OCI-M1 (cell line): Measurements from ENCODE around the gene ZNF862.

ENCODE experiments used
- DNase-seq: peaks from one replicate; lab custom pipeline; 2025; lab: John Stamatoyannopoulos, UW

The ZNF862 gene

GRCh38 chr7:149866139-149866778 is 28.1 kb downstream of the ZNF862 start:
- DNase-seq, result no peak

GRCh38 chr7:149866779-149867447 is 28.7 kb downstream of the ZNF862 start:
- DNase-seq, result no peak

- no peak for DNase-seq
These were observed 29.8 kb downstream of the ZNF862 start for GRCh38 chr7:149867762-149868622.

GRCh38 chr7:149868623-149869290 is 30.6 kb downstream of the ZNF862 start:
- DNase-seq, result no peak

- no peak for DNase-seq
These were observed 31.1 kb downstream of the ZNF862 start for GRCh38 chr7:149869291-149869650.

GRCh38 chr7:149869867-149870266 is 31.7 kb downstream of the ZNF862 start:
- no peak for DNase-seq

GRCh38 chr7:149870274-149870673 is 32.1 kb downstream of the ZNF862 start:
- no peak for DNase-seq

GRCh38 chr7:149870701-149871483 is 32.7 kb downstream of the ZNF862 start:
- no peak for DNase-seq

GRCh38 chr7:149871576-149871975 is 33.4 kb downstream of the ZNF862 start:
- DNase-seq, result no peak

- peak; percentile 69 for DNase-seq
These were observed 34.4 kb downstream of the ZNF862 start for GRCh38 chr7:149872419-149873073.

- DNase-seq, result peak; percentile 80
These were observed 35.1 kb downstream of the ZNF862 start, which contains the start of gene ATP6V0E2 for GRCh38 chr7:149873074-149873969. TSS of gene ATP6V0E2 (plus strand) at chr7:149873969. CDS start at chr7:149874066, 97 bp downstream.

GRCh38 chr7:149873970-149874643 is 35.9 kb downstream of the ZNF862 start:
- no peak for DNase-seq

GRCh38 chr7:149874644-149875028 is 36.5 kb downstream of the ZNF862 start:
- no peak for DNase-seq

- DNase-seq, result no peak
These were observed 37.2 kb downstream of the ZNF862 start for GRCh38 chr7:149875396-149875795.

GRCh38 chr7:149877890-149878522 is 39.8 kb downstream of the ZNF862 start:
- no peak for DNase-seq

- no peak for DNase-seq
These were observed 40.3 kb downstream of the ZNF862 start for GRCh38 chr7:149878523-149878921.

- DNase-seq, result no peak
These were observed 41.1 kb downstream of the ZNF862 start for GRCh38 chr7:149879271-149879743.

GRCh38 chr7:149879766-149880637 is 41.8 kb downstream of the ZNF862 start:
- no peak for DNase-seq
